DND-41 (cell line): ENCODE measurements around the gene KCNQ1OT1.

ENCODE experiments used
- ATAC-seq: fragments of 200-7000 bp; cut with Tn5 transposase; 3 replicates; pipeline ENCODE4 v1.9.1; 2021; ENCODE audit warnings: low read depth; ENCODE audit not compliant: insufficient read depth
- DNase-seq: peaks from one replicate; pipeline ENCODE4 v3.0.0-alpha.2; 2020
- H2AFZ ChIP-seq: 2 replicates; pipeline ENCODE4 v1.6.0; 2012; ENCODE audit warnings: low read depth, low read length
- H3K27ac ChIP-seq: 2 replicates; pipeline ENCODE4 v1.5.1; 2012; ENCODE audit warnings: low read length, inconsistent platforms
- H3K27me3 ChIP-seq: fragments of 200-600 bp; sonication (generic); 2 replicates; pipeline ENCODE4 v1.6.0; 2012; ENCODE audit warnings: low read length, mild to moderate bottlenecking, inconsistent platforms; ENCODE audit not compliant: insufficient read depth, poor library complexity
- H3K36me3 ChIP-seq: 2 replicates; pipeline ENCODE4 v1.5.1; 2012; ENCODE audit warnings: low read length, inconsistent platforms; ENCODE audit not compliant: insufficient read depth
- H3K4me1 ChIP-seq: 2 replicates; pipeline ENCODE4 v1.5.1; 2012; ENCODE audit warnings: mild to moderate bottlenecking, low read length; ENCODE audit not compliant: insufficient read depth
- H3K4me2 ChIP-seq: 2 replicates; pipeline ENCODE4 v1.6.0; 2012; ENCODE audit warnings: mild to moderate bottlenecking, moderate library complexity, low read length, inconsistent platforms; ENCODE audit not compliant: insufficient read depth
- H3K4me3 ChIP-seq, 2 experiments: fragments of 200-600 bp in 1 of 2; shearing (Covaris generic) in 1 of 2; 2 replicates each; pipeline ENCODE4 v1.5.1; 2012 to 2016; ENCODE audit warnings: inconsistent platforms in 2 of 2, low read length in 2 of 2, mild to moderate bottlenecking in 2 of 2, low read depth in 1 of 2, moderate library complexity in 1 of 2
- H3K79me2 ChIP-seq: 2 replicates; pipeline ENCODE4 v1.6.0; 2012; ENCODE audit warnings: low read length, inconsistent platforms; ENCODE audit not compliant: insufficient read depth
- H3K9ac ChIP-seq: 2 replicates; pipeline ENCODE4 v1.6.0; 2012; ENCODE audit warnings: low read depth, mild to moderate bottlenecking, inconsistent platforms, low read length, moderate library complexity
- H3K9me3 ChIP-seq: 2 replicates; pipeline ENCODE4 v1.5.1; 2012; ENCODE audit warnings: low read length, moderate library complexity, mild to moderate bottlenecking, inconsistent platforms; ENCODE audit not compliant: insufficient read depth, severe bottlenecking
- H4K20me1 ChIP-seq: 2 replicates; pipeline ENCODE4 v1.6.0; 2012; ENCODE audit warnings: low read length; ENCODE audit not compliant: insufficient read depth
- EZH2 ChIP-seq: IDR thresholded peaks from 3 replicates; pipeline ENCODE4 v1.6.1; 2012; ENCODE audit warnings: borderline replicate concordance, low read depth, mild to moderate bottlenecking, moderate library complexity, low read length, inconsistent platforms; ENCODE audit not compliant: severe bottlenecking
- TF ChIP-seq, protein P1 (sequence below): IDR thresholded peaks from 2 replicates; pipeline ENCODE4 v1.5.1; 2012; ENCODE audit warnings: borderline replicate concordance, low read length, moderate library complexity, mild to moderate bottlenecking; ENCODE audit not compliant: poor library complexity, severe bottlenecking; ENCODE audit errors: extremely low read depth

Gene KCNQ1OT1

DNA sequence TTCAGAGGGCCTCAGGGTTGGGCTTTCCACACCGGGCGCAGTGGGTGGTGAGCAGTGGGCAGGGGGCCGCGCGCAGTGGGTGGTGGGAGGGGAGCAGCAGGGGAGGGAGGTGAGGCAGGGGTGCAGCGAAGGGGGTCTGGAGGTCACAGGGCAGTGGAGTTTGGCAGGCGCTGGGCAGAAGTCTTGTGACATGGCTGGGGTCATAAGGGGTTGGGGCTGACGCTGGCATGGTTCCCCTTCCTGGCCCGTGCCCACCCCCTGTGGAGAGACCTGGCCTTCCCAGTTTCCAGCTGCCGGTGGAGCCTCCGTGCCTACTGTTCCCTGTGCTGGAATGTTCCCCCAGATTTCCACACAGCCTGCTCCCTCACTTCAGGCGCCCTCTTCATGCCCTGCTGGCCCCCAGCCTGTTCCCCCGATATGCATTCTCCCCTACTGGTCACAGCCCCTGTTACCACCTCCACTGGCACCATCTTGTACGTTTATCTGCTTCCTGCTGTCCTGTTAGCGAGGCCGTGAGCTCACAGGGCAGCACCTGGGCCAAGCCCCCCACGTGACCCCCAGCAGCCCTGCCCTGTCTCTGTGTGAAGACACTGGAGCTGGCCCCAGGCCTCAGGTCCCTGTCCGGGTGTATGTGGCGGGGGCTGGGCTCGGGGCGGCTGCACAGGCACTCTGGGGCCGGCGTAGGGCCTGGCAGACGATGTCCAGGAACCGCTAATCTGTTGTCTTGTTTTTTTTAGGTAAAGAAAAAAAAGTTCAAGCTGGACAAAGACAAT, 111.6 kb downstream of the KCNQ1OT1 start:
- Histone ChIP-seq H3K27me3 (no peaks in the 10 kb centered on the region), H3K79me2 (no peaks in the 10 kb centered on the region), H3K4me3 (no peak overlapping the region), H3K27ac (no peak overlapping the region), H3K9ac (no peak overlapping the region), H3K36me3 (no peaks in the 10 kb centered on the region), H3K4me1 (no peaks in the 10 kb centered on the region), H3K9me3 (no peaks in the 10 kb centered on the region), H2AFZ (no peak overlapping the region), H3K4me2 (no peak overlapping the region), H4K20me1 (no peaks in the 10 kb centered on the region; the same call in 1 of the 2 replicates)
- DNase-seq (no peak), ATAC-seq (no peak)
- TF ChIP-seq, protein P1, sequence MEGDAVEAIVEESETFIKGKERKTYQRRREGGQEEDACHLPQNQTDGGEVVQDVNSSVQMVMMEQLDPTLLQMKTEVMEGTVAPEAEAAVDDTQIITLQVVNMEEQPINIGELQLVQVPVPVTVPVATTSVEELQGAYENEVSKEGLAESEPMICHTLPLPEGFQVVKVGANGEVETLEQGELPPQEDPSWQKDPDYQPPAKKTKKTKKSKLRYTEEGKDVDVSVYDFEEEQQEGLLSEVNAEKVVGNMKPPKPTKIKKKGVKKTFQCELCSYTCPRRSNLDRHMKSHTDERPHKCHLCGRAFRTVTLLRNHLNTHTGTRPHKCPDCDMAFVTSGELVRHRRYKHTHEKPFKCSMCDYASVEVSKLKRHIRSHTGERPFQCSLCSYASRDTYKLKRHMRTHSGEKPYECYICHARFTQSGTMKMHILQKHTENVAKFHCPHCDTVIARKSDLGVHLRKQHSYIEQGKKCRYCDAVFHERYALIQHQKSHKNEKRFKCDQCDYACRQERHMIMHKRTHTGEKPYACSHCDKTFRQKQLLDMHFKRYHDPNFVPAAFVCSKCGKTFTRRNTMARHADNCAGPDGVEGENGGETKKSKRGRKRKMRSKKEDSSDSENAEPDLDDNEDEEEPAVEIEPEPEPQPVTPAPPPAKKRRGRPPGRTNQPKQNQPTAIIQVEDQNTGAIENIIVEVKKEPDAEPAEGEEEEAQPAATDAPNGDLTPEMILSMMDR: no peak
- no peak for TF ChIP-seq EZH2

DNA sequence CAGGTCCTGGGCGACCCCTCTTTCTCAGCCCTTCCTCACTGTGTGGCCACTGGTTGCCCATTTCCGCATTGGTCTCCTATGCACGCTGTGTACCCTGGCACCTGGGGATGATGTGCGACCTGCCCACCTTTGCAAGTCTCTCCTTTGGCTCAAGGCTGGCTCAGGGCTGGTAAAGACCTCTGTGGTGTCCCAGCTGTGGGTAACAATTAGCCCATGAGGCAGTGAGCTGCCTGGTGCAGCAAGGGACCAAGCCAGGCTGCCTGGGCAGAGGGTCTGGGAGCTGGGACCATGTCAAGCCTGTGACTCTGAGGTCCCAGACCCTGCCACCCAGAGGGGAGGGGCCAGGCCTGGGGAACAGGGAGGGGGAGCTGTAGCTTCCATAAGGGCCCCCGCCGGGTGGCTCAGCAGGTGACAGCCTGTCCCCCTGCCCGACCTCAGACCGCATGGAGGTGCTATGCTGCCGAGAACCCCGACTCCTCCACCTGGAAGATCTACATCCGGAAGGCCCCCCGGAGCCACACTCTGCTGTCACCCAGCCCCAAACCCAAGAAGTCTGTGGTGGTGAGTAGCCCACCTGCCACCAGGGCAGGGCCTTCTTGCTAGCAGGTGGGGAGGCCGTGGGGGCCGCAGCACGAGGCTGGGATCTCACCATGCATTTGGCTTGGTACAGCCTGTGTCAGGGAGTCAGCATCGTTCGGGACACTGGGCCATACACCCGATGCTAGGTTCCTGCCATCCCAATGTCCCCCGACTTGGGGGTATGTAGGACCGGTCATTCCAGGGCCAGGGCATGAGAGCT, 112.5 kb downstream of the KCNQ1OT1 start:
- H3K36me3 ChIP-seq: no peaks in the 10 kb centered on the region
- no peaks in the 10 kb centered on the region for H3K27me3 ChIP-seq
- no peaks in the 10 kb centered on the region for H3K4me1 ChIP-seq
- DNase-seq: peak; percentile 2
- no peak overlapping the region for H3K9ac ChIP-seq
- ATAC-seq: no peak
- no peaks in the 10 kb centered on the region; the same call in 1 of the 2 replicates for H4K20me1 ChIP-seq
- H2AFZ ChIP-seq: no peak overlapping the region
- no peaks in the 10 kb centered on the region for H3K79me2 ChIP-seq
- H3K4me2 ChIP-seq: no peak overlapping the region
- H3K27ac ChIP-seq: no peak overlapping the region
- no peaks in the 10 kb centered on the region for H3K9me3 ChIP-seq
- no peak overlapping the region for H3K4me3 ChIP-seq
- no peak for TF ChIP-seq EZH2
- TF ChIP-seq, protein P1: no peak

DNA sequence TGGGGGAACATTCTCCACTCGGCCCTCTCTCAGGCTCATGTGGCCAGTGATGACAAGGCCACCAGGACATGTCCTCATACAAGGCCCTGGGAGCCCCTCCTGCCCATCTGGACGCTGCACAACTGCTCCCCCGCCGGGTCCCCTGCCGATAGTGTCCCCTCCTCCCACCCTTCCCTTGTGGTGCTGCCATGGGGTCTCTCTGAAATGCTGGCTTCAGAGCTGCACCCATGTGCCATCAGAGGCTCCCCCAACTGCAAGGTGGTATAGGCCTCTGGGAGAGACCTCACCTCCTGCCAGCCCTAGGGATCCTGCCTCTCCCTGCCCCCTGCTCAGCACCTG, 113.0 kb downstream of the KCNQ1OT1 start:
- Histone ChIP-seq H3K9ac (no peak overlapping the region), H3K9me3 (no peaks in the 10 kb centered on the region), H3K79me2 (no peaks in the 10 kb centered on the region), H3K4me3 (no peak overlapping the region), H3K36me3 (no peaks in the 10 kb centered on the region), H4K20me1 (no peaks in the 10 kb centered on the region; the same call in 1 of the 2 replicates), H2AFZ (no peak overlapping the region), H3K27ac (no peak overlapping the region), H3K27me3 (no peaks in the 10 kb centered on the region), H3K4me2 (no peak overlapping the region), H3K4me1 (no peaks in the 10 kb centered on the region)
- ATAC-seq (no peak), DNase-seq (peak; percentile 1)
- TF ChIP-seq EZH2: no peak
- TF ChIP-seq, protein P1: no peak
